BE2C (cell line): ENCODE measurements around the gene ERBIN.

Experiments used
- DNase-seq: peaks from one replicate; pipeline ENCODE4 v3.0.0-alpha.2; 2020
- H3K27me3 ChIP-seq: fragments of 250-450 bp; sonication (Bioruptor Pico); 2 replicates; pipeline ENCODE4 v1.5.1; 2020; ENCODE audit warnings: mild to moderate bottlenecking
- H3K36me3 ChIP-seq: fragments of 250-450 bp; sonication (Bioruptor Pico); 2 replicates; pipeline ENCODE4 v1.5.1; 2020; ENCODE audit warnings: mild to moderate bottlenecking
- H3K4me1 ChIP-seq: fragments of 250-450 bp; sonication (Bioruptor Pico); 2 replicates; pipeline ENCODE4 v1.5.1; 2020
- H3K4me3 ChIP-seq: 2 replicates; pipeline ENCODE4 v1.5.1; 2011; ENCODE audit warnings: low read depth, low read length
- H3K9me3 ChIP-seq: fragments of 250-450 bp; sonication (Bioruptor Pico); 2 replicates; pipeline ENCODE4 v1.5.1; 2020
- CTCF ChIP-seq: IDR thresholded peaks from 2 replicates; pipeline ENCODE4 v1.5.1; 2012; ENCODE audit warnings: mild to moderate bottlenecking, low read depth, low read length

ERBIN gene

GRCh38 chr5:65994117-65994786, 67.9 kb downstream of the ERBIN start:
- no peak for DNase-seq
- H3K36me3 ChIP-seq: no peaks in the 10 kb centered on the region; the same call in 1 of the 2 replicates
- H3K27me3 ChIP-seq: no peaks in the 10 kb centered on the region
- no peaks in the 10 kb centered on the region for H3K4me1 ChIP-seq
- no peaks in the 10 kb centered on the region for H3K9me3 ChIP-seq
- no peak for TF ChIP-seq CTCF
- no peak overlapping the region for H3K4me3 ChIP-seq

- Histone ChIP-seq H3K4me1 (no peaks in the 10 kb centered on the region), H3K36me3 (no peaks in the 10 kb centered on the region; the same call in 1 of the 2 replicates), H3K27me3 (no peaks in the 10 kb centered on the region), H3K4me3 (no peak overlapping the region), H3K9me3 (no peaks in the 10 kb centered on the region)
- TF ChIP-seq CTCF: no peak
- no peak for DNase-seq
Measured at GRCh38 chr5:65999061-65999723, 72.8 kb downstream of the ERBIN start.

DNA sequence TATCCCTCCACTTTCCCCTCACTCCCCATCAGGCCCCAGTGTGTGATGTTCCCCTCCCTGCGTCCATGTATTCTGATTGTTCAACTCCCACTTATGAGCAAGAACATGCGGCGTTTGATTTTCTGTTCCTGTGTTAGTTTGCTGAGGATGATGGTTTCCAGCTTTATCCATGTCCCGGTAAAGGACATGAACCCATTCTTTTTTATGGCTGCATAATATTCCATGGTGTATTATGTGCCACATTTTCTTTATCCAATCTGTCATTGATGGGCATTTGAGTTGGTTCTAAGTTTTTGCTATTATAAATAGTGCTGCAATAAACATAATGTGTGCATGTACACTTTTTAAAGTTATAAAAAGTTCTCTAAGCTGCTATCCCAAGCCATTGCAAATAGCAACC, 75.6 kb downstream of the ERBIN start:
- no peak for TF ChIP-seq CTCF
- Histone ChIP-seq H3K4me1 (no peaks in the 10 kb centered on the region), H3K27me3 (no peaks in the 10 kb centered on the region), H3K36me3 (no peaks in the 10 kb centered on the region; the same call in 1 of the 2 replicates), H3K4me3 (no peak overlapping the region), H3K9me3 (no peaks in the 10 kb centered on the region)
- no peak for DNase-seq

- H3K27me3 ChIP-seq: no peaks in the 10 kb centered on the region
- H3K36me3 ChIP-seq: no peaks in the 10 kb centered on the region; the same call in 1 of the 2 replicates
- H3K4me1 ChIP-seq: no peaks in the 10 kb centered on the region
- no peak for DNase-seq
- H3K4me3 ChIP-seq: no peak overlapping the region
- no peaks in the 10 kb centered on the region for H3K9me3 ChIP-seq
- TF ChIP-seq CTCF: no peak
Measured at GRCh38 chr5:66002415-66002814, 76.0 kb downstream of the ERBIN start.

GRCh38 chr5:66004216-66004615, 77.8 kb downstream of the ERBIN start:
- Histone ChIP-seq H3K4me1 (no peaks in the 10 kb centered on the region), H3K4me3 (no peak overlapping the region), H3K27me3 (no peaks in the 10 kb centered on the region), H3K9me3 (no peaks in the 10 kb centered on the region), H3K36me3 (no peaks in the 10 kb centered on the region; the same call in 1 of the 2 replicates)
- no peak for DNase-seq
- no peak for TF ChIP-seq CTCF

DNA sequence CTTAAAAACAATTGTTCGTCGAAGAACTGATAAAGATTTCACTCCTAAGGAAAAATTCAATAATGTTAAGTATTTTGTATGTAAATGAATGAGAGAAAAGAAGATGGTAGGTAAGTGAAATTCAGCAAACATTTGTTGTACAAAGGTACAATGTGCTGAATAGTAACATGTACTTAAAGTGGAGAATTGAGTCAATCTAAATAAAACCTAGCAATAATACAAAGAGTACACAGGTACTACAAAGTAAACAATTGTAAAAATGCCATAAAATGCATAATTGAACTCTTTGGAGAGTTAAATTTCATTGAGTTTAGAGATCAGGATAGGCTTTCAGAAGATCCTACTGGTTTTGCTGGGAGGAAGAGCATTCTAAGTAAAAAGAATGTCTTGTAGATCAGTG, 82.9 kb downstream of the ERBIN start:
- no peaks in the 10 kb centered on the region; the same call in 1 of the 2 replicates for H3K36me3 ChIP-seq

More for the DNA sequence above, 82.9 kb downstream of the ERBIN start:
- Histone ChIP-seq H3K4me1 (no peaks in the 10 kb centered on the region), H3K27me3 (no peaks in the 10 kb centered on the region), H3K9me3 (no peaks in the 10 kb centered on the region), H3K4me3 (no peak overlapping the region)
- DNase-seq: no peak
- no peak for TF ChIP-seq CTCF
